ENCODE measurements around the gene KCNK3. TPM values are rescaled to one million over a fixed set of nuclear protein-coding genes. Genes with fewer than 3 reads are reported as not detected.

KCNK3 gene
- total and polyA plus RNA-seq, 10 of the 15 experiments (the other 5 are each of a cell fraction or from before 2014, with no cell fraction given): 0.13 TPM; not detected in 9

DNA sequence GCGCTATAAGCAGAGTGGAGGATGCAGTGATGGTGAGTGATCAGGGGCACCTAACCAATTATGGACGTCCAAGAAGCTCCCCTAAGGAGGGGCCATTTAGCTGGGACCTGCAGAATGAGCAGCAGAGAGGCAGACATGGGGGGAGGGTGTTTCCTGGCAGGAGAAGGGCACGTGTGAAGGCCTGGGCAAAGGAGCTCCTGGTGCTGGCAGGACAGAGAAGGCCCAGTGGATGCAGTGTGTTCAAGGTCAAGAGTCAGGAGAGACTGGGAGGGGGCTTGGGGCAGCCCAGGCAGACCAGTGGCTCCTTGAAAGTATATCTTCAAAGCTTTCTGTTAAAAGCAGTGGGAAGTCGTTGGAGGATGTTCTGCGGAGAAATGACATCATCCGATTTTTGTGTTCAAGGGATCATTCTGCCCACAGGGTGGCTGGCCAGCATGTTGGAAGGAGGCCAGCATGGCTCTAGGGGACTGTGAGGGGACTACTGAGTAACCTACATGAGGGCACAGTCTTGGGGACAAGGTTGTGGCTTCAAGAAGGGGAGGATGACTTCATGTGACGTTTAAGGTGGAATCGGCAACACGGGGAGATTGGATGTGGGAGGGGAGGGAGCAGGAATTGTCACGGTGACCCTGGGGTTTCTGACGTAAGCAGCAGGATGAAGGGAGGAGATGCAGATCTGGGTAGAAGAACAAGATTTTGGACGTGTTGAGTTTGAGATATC lies 42.4 kb upstream of the KCNK3 start:
- DNase-seq (ENCODE audit: low read depth, low spot score): no peak
- intact Hi-C loops (cut with micrococcal nuclease; ENCODE audit: unreplicated experiment): no loop called here
- POLR2A ChIA-PET: no interaction called here
- ATAC-seq: no peak
- Histone ChIP-seq H2AFZ (ENCODE audit: control insufficient read depth, low read depth, low read length) (no peak overlapping the region), H3K4me1 (ENCODE audit: control insufficient read depth, insufficient read depth, low read length) (no peaks in the 10 kb centered on the region), H3K4me3 (no peak overlapping the region), H3K9me3 (replicated peaks; ENCODE audit: control insufficient read depth, insufficient read depth, low read length) (no peaks in the 10 kb centered on the region), H3K79me2 (ENCODE audit: control insufficient read depth, insufficient read depth, low read length) (no peaks in the 10 kb centered on the region), H4K20me1 (ENCODE audit: control insufficient read depth, insufficient read depth) (no peaks in the 10 kb centered on the region), H3K27me3 (replicated peaks in 1 of 2; ENCODE audit: control insufficient read depth in 2 of 2, insufficient read depth in 2 of 2, low read length in 1 of 2) (peaks cover 0 to 3% of the 10 kb centered on the region in 2 experiments; a peak in 1 of 4 replicates), H3K4me2 (ENCODE audit: control insufficient read depth, insufficient read depth) (no peak overlapping the region), H3K27ac (ENCODE audit: control insufficient read depth, insufficient read depth) (no peak overlapping the region), H3K9ac (ENCODE audit: control insufficient read depth, insufficient read depth, low read length) (no peak overlapping the region), H3K36me3 (ENCODE audit: control insufficient read depth in 2 of 2, insufficient read depth in 2 of 2, low read length in 1 of 2) (no peaks in the 10 kb centered on the region)
- FAIRE-seq: no peak
- CTCF ChIA-PET: no interaction called here
- in situ Hi-C loops (cut with MboI): no loop called here
- RAD21 ChIA-PET (ENCODE audit: unreplicated experiment): no interaction called here
- SMC1A ChIA-PET (ENCODE audit: uncharacterized antibody, unreplicated experiment): no interaction called here
- BruUV-seq (replicated peaks): no TSS peak
- 46% methylated on average over 12 of the region's 12 CpGs for WGBS (ENCODE audit: insufficient coverage, insufficient replicate concordance, low lambda C conversion rate, missing lambda C conversion rate)
- TF ChIP-seq, protein P1, sequence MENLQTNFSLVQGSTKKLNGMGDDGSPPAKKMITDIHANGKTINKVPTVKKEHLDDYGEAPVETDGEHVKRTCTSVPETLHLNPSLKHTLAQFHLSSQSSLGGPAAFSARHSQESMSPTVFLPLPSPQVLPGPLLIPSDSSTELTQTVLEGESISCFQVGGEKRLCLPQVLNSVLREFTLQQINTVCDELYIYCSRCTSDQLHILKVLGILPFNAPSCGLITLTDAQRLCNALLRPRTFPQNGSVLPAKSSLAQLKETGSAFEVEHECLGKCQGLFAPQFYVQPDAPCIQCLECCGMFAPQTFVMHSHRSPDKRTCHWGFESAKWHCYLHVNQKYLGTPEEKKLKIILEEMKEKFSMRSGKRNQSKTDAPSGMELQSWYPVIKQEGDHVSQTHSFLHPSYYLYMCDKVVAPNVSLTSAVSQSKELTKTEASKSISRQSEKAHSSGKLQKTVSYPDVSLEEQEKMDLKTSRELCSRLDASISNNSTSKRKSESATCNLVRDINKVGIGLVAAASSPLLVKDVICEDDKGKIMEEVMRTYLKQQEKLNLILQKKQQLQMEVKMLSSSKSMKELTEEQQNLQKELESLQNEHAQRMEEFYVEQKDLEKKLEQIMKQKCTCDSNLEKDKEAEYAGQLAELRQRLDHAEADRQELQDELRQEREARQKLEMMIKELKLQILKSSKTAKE (IDR thresholded peaks at IDR 0.05; ENCODE audit: low read depth, poor library complexity, severe bottlenecking): no peak
- TF ChIP-seq, protein P2, sequence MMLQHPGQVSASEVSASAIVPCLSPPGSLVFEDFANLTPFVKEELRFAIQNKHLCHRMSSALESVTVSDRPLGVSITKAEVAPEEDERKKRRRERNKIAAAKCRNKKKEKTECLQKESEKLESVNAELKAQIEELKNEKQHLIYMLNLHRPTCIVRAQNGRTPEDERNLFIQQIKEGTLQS (IDR thresholded peaks at IDR 0.05; ENCODE audit: borderline replicate concordance, extremely low read depth, low read depth, low read length): no peak
- TF ChIP-seq SIX5 (IDR thresholded peaks at IDR 0.05; ENCODE audit: low read depth, low read length, severe bottlenecking) (no peak), ZZZ3 (IDR thresholded peaks at IDR 0.05; ENCODE audit: control insufficient read depth, insufficient read length, low read depth) (no peak), MXI1 (IDR thresholded peaks at IDR 0.05; ENCODE audit: low read depth, low read length) (no peak)
